Left lobe of liver (tissue), 2 donors: ENCODE data around the gene PRPF40A. TPM values are rescaled to one million over a fixed set of nuclear protein-coding genes. Genes with fewer than 3 reads are reported as not detected.

Source experiments
- ATAC-seq: fragments of 200-7000 bp; cut with Tn5 transposase; one replicate; pipeline ENCODE4 v1.9.1; 2020; ENCODE audit warnings: mild to moderate bottlenecking, moderate library complexity
- DNase-seq: peaks from one replicate; pipeline ENCODE4 v3.0.0-alpha.2; 2020; ENCODE audit warnings: low spot score
- total RNA-seq: library from RNA; stranded (reverse); gene quantifications from one replicate; pipeline ENCODE4 v1.2.1, GENCODE V29; 2021
- donor health status: DM: no; HTN: no; CAD: no; lungs with moderate emphysema.
- donor health status: DM: no; HTN: yes; CAD: no.

Gene PRPF40A
- total RNA-seq, 1 donor from 2014 or later, result 31.3 TPM

DNA sequence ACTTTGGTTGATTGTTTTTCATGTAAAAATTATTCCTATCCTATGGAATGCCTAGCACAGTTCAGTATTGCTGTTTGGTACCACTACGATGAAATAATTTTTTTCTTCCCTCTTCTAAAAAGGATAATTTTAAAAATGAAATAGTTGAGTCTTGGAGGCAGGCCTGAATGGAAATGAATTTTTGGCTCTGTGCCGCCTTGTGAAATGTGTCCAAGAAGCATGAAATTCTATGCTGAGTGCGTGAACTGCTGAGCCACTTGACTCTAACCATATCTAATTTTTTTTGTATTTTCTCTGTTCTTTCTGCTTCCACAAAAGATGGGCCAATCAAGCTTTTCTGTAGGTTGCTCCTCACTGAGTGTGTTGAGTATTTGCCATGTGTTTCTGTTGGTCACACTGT, 95.0 kb downstream of the PRPF40A start:
- no peak for DNase-seq
- no peak for ATAC-seq

DNA sequence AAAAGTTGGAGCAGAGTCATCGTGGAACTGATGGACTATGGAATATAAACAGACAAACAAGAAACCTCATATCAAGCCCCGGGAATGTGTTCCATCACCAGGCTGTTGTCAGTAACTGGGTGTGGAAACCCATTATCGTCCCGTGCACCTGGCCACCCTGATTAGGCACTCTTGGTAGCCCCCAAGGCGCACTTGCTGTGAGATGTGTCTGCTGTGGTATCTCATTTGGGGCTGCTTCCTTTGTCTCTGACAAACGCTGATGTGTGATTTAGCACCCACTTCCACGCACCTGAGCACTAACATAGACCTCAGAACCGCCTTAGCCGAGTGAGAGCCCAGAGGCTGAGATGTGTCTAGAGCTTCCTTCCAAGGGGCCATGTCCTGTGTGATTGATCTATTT, 96.3 kb downstream of the PRPF40A start:
- ATAC-seq (no peak), DNase-seq (no peak)

DNA sequence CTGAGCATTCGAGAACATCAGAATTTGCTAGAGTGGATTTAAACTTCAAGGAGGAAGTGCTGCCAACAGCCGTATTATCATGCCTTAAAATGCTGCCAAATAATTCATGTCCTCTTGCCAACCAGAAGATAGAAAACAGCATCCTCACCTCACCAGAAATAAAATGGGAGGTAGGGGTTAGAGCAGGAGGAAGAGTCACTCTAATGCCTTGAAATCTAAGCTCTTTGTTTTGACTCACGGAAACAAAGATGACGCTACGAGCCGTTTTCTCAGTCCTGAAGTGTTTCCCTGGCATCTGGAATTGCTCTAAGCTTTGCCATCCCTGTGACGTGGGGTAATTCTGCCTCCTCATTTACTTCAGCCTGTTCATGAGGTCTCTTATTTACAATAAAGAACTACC, 97.1 kb downstream of the PRPF40A start:
- no peak for ATAC-seq
- DNase-seq, result no peak

DNA sequence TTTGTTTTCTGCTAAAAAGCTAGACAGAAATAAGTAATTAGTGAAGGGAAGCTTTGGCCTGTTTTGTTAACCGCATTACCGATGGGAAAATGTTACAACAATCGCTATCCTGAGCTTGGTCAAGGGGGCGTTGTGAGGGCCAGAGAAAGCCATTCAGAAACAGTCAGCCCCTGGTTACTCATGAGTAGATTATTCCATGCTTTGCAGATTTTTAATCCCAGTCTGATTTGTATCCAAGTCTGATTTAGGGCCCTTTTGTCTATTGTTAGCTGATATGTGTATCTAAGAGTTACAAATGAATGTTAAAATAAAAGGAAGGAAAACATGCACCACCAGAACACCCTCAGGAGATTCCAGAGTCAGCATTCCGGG, 99.1 kb downstream of the PRPF40A start:
- ATAC-seq, result no peak
- DNase-seq, result no peak

DNA sequence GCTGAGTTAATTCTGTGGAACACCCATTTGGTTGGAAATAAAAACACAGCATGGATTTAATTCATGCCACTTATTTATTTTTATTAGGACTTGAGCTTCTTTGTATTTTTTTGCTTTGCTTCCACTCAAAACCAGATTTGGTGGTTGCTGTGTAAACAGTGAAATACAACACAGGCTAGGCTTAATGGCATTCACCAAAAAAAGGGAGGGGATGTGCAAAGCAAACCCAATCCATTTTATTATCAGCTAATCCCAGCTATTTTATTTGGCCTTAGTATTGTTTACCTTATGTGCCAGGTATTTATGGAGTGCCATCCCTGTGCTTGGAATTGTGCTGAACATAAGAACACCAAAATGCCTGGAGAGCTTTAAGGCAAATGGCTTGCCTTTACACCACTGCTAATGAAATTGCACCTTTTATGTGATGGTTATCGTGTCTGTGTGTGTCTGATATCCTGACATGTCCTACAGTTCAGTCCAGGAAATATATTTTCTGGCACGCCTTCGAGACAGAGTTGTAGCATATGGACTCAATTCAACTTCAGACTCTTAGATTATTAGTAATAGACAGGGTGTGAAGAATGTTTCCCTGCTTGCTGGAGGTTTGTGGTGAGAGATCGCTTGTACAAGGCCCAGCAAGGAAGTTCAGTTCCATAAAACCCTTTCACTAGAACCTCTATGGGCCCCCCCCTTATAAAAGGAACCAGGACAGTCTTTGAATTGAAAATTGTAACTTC, 99.6 kb downstream of the PRPF40A start:
- ATAC-seq (no peak), DNase-seq (no peak)

DNA sequence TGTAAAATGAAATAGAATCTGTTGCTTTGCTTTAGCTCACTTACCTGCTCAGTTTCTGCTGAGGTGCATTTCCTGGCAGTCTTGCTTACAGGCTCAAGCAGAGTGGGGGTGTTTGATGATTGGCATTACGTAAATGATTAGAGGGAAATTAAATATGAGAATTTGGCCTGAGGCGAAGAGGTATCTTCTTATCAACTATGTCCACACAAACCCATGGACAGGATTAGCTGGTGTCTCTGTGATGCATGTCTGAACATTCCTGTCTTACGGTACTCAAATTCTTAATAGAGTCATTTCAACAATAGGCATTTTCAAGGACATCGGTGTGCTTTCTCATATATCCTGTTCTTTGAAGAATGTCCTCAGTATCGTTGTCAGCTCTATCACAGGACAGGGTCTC, 102.1 kb downstream of the PRPF40A start:
- ATAC-seq (no peak), DNase-seq (no peak)

GRCh38 chr2:152613235-152613634, 104.0 kb downstream of the PRPF40A start:
- ATAC-seq (no peak), DNase-seq (no peak)

GRCh38 chr2:152611458-152612231, 105.6 kb downstream of the PRPF40A start:
- ATAC-seq (peak; percentile 49), DNase-seq (no peak)

DNA sequence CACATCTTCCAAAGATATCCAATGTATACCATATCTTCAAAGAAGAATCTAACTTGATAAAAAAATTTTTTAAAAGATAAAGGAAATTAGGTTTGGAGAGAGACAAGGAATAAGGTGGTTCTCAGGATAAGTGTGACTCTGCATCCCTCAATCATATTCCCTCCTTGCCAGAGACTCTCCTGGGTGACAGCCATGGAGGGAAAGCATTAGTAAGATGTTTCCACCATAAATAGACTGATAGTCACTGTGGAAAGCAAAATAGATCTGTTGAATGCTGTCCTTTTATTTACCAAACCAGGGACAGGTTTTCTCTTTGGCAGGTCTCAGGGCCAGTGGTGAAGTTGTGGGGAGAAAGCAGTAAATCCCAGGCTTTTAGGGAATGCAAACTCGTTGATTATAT, 107.6 kb downstream of the PRPF40A start:
- no peak for ATAC-seq
- no peak for DNase-seq

- DNase-seq (no peak), ATAC-seq (no peak)
These were observed 108.1 kb downstream of the PRPF40A start for GRCh38 chr2:152609154-152609553.

- ATAC-seq (no peak), DNase-seq (no peak)
These were observed 109.4 kb downstream of the PRPF40A start for GRCh38 chr2:152607793-152608300.

GRCh38 chr2:152606941-152607340, 110.3 kb downstream of the PRPF40A start:
- DNase-seq, result no peak
- no peak for ATAC-seq

- ATAC-seq (no peak), DNase-seq (no peak)
These were observed 111.2 kb downstream of the PRPF40A start for GRCh38 chr2:152606081-152606480.

GRCh38 chr2:152603166-152603565, 114.1 kb downstream of the PRPF40A start:
- no peak for ATAC-seq
- no peak for DNase-seq

GRCh38 chr2:152602750-152603149, 114.5 kb downstream of the PRPF40A start:
- no peak for DNase-seq
- no peak for ATAC-seq

Other genes with a start within 250 kb of the PRPF40A start
- 2.2 TPM for gene ARL6IP6, start 1.2 kb upstream of the PRPF40A start, total RNA-seq